ENCODE data around the gene KLHDC10.

DNA sequence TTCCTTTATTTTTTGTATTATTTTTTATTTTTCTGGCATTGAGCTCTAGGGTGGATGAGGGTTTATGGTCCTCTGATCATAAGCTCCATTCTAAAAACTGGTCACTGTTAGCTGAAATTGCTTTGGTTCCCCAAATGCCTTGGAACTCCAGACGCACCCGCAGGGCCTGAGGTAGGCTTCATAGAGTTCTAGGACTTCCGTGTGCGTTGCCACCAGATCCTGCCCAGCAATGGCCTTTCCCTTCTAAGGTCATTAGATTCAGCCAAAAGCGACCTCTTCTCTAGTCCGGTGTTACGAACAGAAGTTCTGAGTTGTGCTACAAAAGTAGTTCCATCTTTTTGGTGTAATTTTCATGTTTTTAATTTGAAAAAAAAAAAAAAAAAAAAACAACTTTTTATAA is 64.4 kb downstream of the KLHDC10 start:
- TF ChIP-seq CTCF (IDR thresholded peaks at IDR 0.05) (no peak), POLR2A (IDR thresholded peaks at IDR 0.05) (no peak)
